Left hindlimb (tissue), 1 donor: ENCODE results near the gene OR13C3.
"Not testable (repeated sequence)": the region's sequence is repeated elsewhere in the genome, so short reads cannot be mapped to it uniquely, and the experiment has no call there.

ENCODE experiments used
- DNase-seq: peaks from one replicate; pipeline ENCODE4 v3.0.0-alpha.2; 2018

Gene OR13C3

GRCh38 chr9:104536756-104537155 lies at the start of gene OR13C3:
OR13C3 (minus strand) TSS chr9:104536856; CDS start chr9:104536723, 133 bp downstream.
- no peak for DNase-seq

GRCh38 chr9:104580562-104580961 lies 43.9 kb upstream of the OR13C3 start:
- DNase-seq = no peak

GRCh38 chr9:104577263-104577662 lies 40.6 kb upstream of the OR13C3 start:
- no peak for DNase-seq

GRCh38 chr9:104575456-104575855 lies 38.8 kb upstream of the OR13C3 start:
- DNase-seq = no peak

- no peak for DNase-seq
Measured at GRCh38 chr9:104572612-104573011, 36.0 kb upstream of the OR13C3 start.

- no peak for DNase-seq
Measured at GRCh38 chr9:104568868-104569267, 32.2 kb upstream of the OR13C3 start, which contains the start of gene OR13C8. OR13C8 (plus strand) TSS chr9:104569168; CDS start chr9:104569168, 0 bp downstream.

GRCh38 chr9:104564358-104564757 lies 27.7 kb upstream of the OR13C3 start:
- no peak for DNase-seq

- no peak for DNase-seq
Measured at GRCh38 chr9:104556830-104557634, 20.4 kb upstream of the OR13C3 start.

- DNase-seq = no peak
Measured at GRCh38 chr9:104555521-104555920, 18.9 kb upstream of the OR13C3 start.

- no peak for DNase-seq
Measured at GRCh38 chr9:104553261-104553660, 16.6 kb upstream of the OR13C3 start.

- DNase-seq = no peak
Measured at GRCh38 chr9:104544644-104545043, 8.0 kb upstream of the OR13C3 start.

- no peak for DNase-seq
Measured at GRCh38 chr9:104539275-104539674, 2.6 kb upstream of the OR13C3 start.

- DNase-seq = no peak
Measured at GRCh38 chr9:104527109-104527508, 9.5 kb downstream of the OR13C3 start, which contains the start of gene OR13C4. OR13C4 (minus strand) TSS chr9:104527209; CDS start chr9:104527209, 0 bp downstream.

- not testable (repeated sequence) for DNase-seq
Measured at GRCh38 chr9:104520241-104520640, 16.4 kb downstream of the OR13C3 start.

- DNase-seq = no peak
Measured at GRCh38 chr9:104514901-104515300, 21.8 kb downstream of the OR13C3 start.

- no peak for DNase-seq
Measured at GRCh38 chr9:104506565-104506964, 30.1 kb downstream of the OR13C3 start.

GRCh38 chr9:104503963-104504362 lies 32.7 kb downstream of the OR13C3 start, which contains the start of gene OR13F1:
OR13F1 (plus strand) TSS chr9:104504263; CDS start chr9:104504263, 0 bp downstream.
- no peak for DNase-seq

- no peak for DNase-seq
Measured at GRCh38 chr9:104503440-104503839, 33.2 kb downstream of the OR13C3 start.

GRCh38 chr9:104494808-104495207 lies 41.8 kb downstream of the OR13C3 start:
- DNase-seq = no peak
